SK-N-SH treated with all-trans-retinoic acid at 6 μM for 48 hours (cell line): Measurements from ENCODE around the gene KCTD1.

Experiments
- ATAC-seq: fragments of 200-7000 bp; cut with Tn5 transposase; 3 replicates; pipeline ENCODE4 v1.9.1; 2020; ENCODE audit warnings: mild to moderate bottlenecking, moderate library complexity
- ARNTL ChIP-seq: fragments of 450-650 bp; formaldehyde crosslinking; IDR thresholded peaks from 2 replicates; pipeline ENCODE4 v1.5.0; 2020; ENCODE audit warnings: low read depth, mild to moderate bottlenecking, moderate library complexity, borderline replicate concordance
- BACH2 ChIP-seq: fragments of 250-450 bp; sonication (Bioruptor Pico); IDR thresholded peaks from 2 replicates; pipeline ENCODE4 v1.9.0; 2021; ENCODE audit warnings: mild to moderate bottlenecking, borderline replicate concordance
- CREB5 ChIP-seq: fragments of 250-450 bp; sonication (Bioruptor Pico); IDR thresholded peaks from 2 replicates; pipeline ENCODE4 v1.5.1; 2020; ENCODE audit warnings: low read depth, mild to moderate bottlenecking, moderate library complexity
- ESRRG ChIP-seq: fragments of 250-450 bp; sonication (Bioruptor Pico); IDR thresholded peaks from 2 replicates; pipeline ENCODE4 v1.6.1; 2021; ENCODE audit warnings: mild to moderate bottlenecking
- GLIS3 ChIP-seq: fragments of 250-450 bp; sonication (Bioruptor Pico); IDR thresholded peaks from 2 replicates; pipeline ENCODE4 v1.5.0; 2020; ENCODE audit warnings: mild to moderate bottlenecking, moderate library complexity
- ISL1 ChIP-seq: fragments of 250-450 bp; sonication (Bioruptor Pico); IDR thresholded peaks from 2 replicates; pipeline ENCODE4 v2.1.2; 2022; ENCODE audit warnings: mild to moderate bottlenecking, moderate library complexity
- OSR1 ChIP-seq: fragments of 250-450 bp; sonication (Bioruptor Pico); IDR thresholded peaks from 2 replicates; pipeline ENCODE4 v1.8.0; 2022; ENCODE audit warnings: moderate library complexity, mild to moderate bottlenecking, inconsistent platforms
- PATZ1 ChIP-seq: fragments of 250-450 bp; sonication (Bioruptor Pico); IDR thresholded peaks from 2 replicates; pipeline ENCODE4 v1.8.0; 2020; ENCODE audit warnings: mild to moderate bottlenecking, moderate library complexity, borderline replicate concordance
- POU6F1 ChIP-seq: fragments of 250-450 bp; sonication (Bioruptor Pico); IDR thresholded peaks from 2 replicates; pipeline ENCODE4 v1.8.0; 2021; ENCODE audit warnings: low read depth, mild to moderate bottlenecking, moderate library complexity, borderline replicate concordance
- PPARA ChIP-seq: fragments of 250-450 bp; sonication (Bioruptor Pico); IDR thresholded peaks from 2 replicates; pipeline ENCODE4 v1.5.0; 2020; ENCODE audit warnings: mild to moderate bottlenecking, borderline replicate concordance
- RARB ChIP-seq: fragments of 250-450 bp; sonication (Bioruptor Pico); IDR thresholded peaks from 2 replicates; pipeline ENCODE4 v1.8.0; 2021; ENCODE audit warnings: mild to moderate bottlenecking, moderate library complexity
- SNAI2 ChIP-seq: fragments of 250-450 bp; sonication (Bioruptor Pico); IDR thresholded peaks from 2 replicates; pipeline ENCODE4 v1.5.0; 2020; ENCODE audit warnings: mild to moderate bottlenecking, moderate library complexity
- TCF4 ChIP-seq: fragments of 250-450 bp; sonication (Bioruptor Pico); IDR thresholded peaks from 2 replicates; pipeline ENCODE4 v1.8.0; 2021; ENCODE audit warnings: mild to moderate bottlenecking, moderate library complexity, borderline replicate concordance
- TOX ChIP-seq: fragments of 250-450 bp; sonication (Bioruptor Pico); IDR thresholded peaks from 2 replicates; pipeline ENCODE4 v1.8.0; 2021; ENCODE audit warnings: mild to moderate bottlenecking, moderate library complexity, borderline replicate concordance
- TSHZ2 ChIP-seq: fragments of 250-450 bp; sonication (Bioruptor Pico); IDR thresholded peaks from 2 replicates; pipeline ENCODE4 v1.5.0; 2020; ENCODE audit warnings: mild to moderate bottlenecking, moderate library complexity
- ZC3H10 ChIP-seq: fragments of 250-450 bp; sonication (Bioruptor Pico); IDR thresholded peaks from 2 replicates; pipeline ENCODE4 v1.5.1; 2021; ENCODE audit warnings: mild to moderate bottlenecking, moderate library complexity
- ZFP30 ChIP-seq: fragments of 450-650 bp; formaldehyde crosslinking; IDR thresholded peaks from 2 replicates; pipeline ENCODE4 v1.5.0; 2022; ENCODE audit warnings: mild to moderate bottlenecking, moderate library complexity
- ZNF565 ChIP-seq: fragments of 450-650 bp; formaldehyde crosslinking; conservative IDR thresholded peaks from 2 replicates; pipeline ENCODE4 v1.5.0; 2020; ENCODE audit warnings: low read depth, mild to moderate bottlenecking, moderate library complexity
- ZNF70 ChIP-seq: fragments of 450-650 bp; formaldehyde crosslinking; IDR thresholded peaks from 2 replicates; pipeline ENCODE4 v1.5.0; 2020; ENCODE audit warnings: mild to moderate bottlenecking, moderate library complexity
- ZNF8 ChIP-seq: fragments of 450-650 bp; formaldehyde crosslinking; IDR thresholded peaks from 2 replicates; pipeline ENCODE4 v1.5.0; 2020; ENCODE audit warnings: mild to moderate bottlenecking, moderate library complexity

The KCTD1 gene

GRCh38 chr18:26421931-26422330 lies 126.4 kb downstream of the KCTD1 start:
- ATAC-seq = no peak

GRCh38 chr18:26421503-26421902 lies 126.8 kb downstream of the KCTD1 start:
- no peak for TF ChIP-seq ZNF70 (CRISPR knock-in tag)
- no peak for TF ChIP-seq ESRRG
- no peak for TF ChIP-seq TCF4 (CRISPR knock-in tag)
- no peak for TF ChIP-seq ZC3H10 (CRISPR knock-in tag)
- TF ChIP-seq ZNF8 (CRISPR knock-in tag) = no peak
- TF ChIP-seq ZFP30 = no peak
- no peak for TF ChIP-seq SNAI2 (CRISPR knock-in tag)
- no peak for TF ChIP-seq ISL1
- TF ChIP-seq RARB (CRISPR knock-in tag) = no peak
- TF ChIP-seq PPARA (CRISPR knock-in tag) = no peak
- TF ChIP-seq OSR1 = no peak
- TF ChIP-seq, all 23 proteins: peak for 0
- ATAC-seq = no peak

More at GRCh38 chr18:26421931-26422330, 126.4 kb downstream of the KCTD1 start:
- no peak for TF ChIP-seq ZC3H10 (CRISPR knock-in tag)
- no peak for TF ChIP-seq ZNF70 (CRISPR knock-in tag)
- TF ChIP-seq PATZ1 (CRISPR knock-in tag) = no peak
- TF ChIP-seq ZNF8 (CRISPR knock-in tag) = no peak
- no peak for TF ChIP-seq TCF4 (CRISPR knock-in tag)
- no peak for TF ChIP-seq ARNTL

DNA sequence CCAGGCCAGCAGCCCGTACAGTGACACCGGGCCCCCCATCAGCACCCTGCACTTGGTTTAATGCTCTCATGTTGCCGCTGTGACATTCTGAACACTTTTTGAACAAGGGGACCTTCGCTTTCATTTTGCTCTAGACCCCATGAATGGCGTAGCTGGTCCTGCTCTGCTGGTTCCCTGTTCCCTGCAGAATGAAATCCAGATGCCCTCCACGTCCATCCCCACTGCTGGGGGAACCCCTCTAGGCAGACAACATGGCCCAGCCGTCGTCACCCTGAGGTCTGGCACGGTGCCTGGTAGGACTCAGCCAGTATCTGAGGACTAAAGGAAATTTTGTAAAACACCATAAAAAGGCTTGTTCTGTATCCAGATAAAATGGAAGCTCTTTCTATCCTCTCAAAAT lies 128.6 kb downstream of the KCTD1 start:
- ATAC-seq = peak; percentile 44; the same call in 1 of the 3 replicates

DNA sequence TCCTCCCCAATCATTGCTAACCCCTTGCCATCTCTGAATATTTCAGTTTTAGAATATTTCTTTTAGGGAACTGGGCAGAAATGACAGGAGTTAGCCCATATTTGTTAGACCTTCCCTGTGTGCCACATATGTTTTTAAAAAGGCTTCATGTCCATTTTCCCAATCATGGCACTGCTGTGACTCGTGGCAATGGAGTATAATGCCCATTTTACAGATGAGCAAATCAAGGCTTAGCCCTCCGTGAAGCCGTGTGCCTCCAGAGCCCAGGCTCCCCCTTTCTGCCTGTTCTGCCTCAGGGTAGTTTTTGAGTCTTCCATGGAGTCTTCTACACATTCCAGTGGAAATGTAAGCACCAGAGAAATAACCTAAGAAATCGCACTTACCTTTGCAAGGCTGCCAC lies 130.1 kb downstream of the KCTD1 start:
- ATAC-seq = no peak
- TF ChIP-seq CREB5 (CRISPR knock-in tag) = no peak
- no peak for TF ChIP-seq TOX (CRISPR knock-in tag)
- TF ChIP-seq ZNF70 (CRISPR knock-in tag) = no peak
- no peak for TF ChIP-seq ZC3H10 (CRISPR knock-in tag)
- no peak for TF ChIP-seq OSR1
- TF ChIP-seq PATZ1 (CRISPR knock-in tag) = no peak
- no peak for TF ChIP-seq RARB (CRISPR knock-in tag)
- no peak for TF ChIP-seq SNAI2 (CRISPR knock-in tag)
- TF ChIP-seq GLIS3 (CRISPR knock-in tag) = no peak
- TF ChIP-seq BACH2 (CRISPR knock-in tag) = no peak

More for the DNA sequence above, 128.6 kb downstream of the KCTD1 start:
- TF ChIP-seq TCF4 (CRISPR knock-in tag) (peak; percentile 51; the same call in 1 of the 2 replicates), ISL1 (no peak)

DNA sequence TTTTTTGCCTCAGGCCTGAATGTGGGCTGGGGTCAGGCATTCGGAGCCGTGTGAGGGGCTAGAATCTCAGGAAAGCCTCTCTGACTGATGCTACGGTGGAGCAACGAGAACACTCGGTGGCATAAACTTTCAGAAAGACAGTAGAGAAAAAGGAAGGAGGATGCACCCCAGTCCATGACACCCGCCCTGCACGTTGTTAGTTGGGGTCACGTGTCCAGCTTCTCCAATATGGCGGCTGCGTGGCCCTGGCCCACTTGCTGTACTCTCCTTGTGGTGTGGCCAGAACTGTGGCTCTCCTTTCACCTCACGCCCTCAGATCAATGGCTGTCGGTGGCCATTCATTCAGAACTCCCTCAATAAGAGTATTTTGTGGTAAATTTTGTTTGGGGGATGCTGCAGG lies 131.2 kb downstream of the KCTD1 start:
- ATAC-seq = no peak
- no peak for TF ChIP-seq ESRRG
- no peak for TF ChIP-seq ZNF70 (CRISPR knock-in tag)
- no peak for TF ChIP-seq ZNF565
- TF ChIP-seq RARB (CRISPR knock-in tag) = no peak
- TF ChIP-seq, all 23 proteins: peak for 0

DNA sequence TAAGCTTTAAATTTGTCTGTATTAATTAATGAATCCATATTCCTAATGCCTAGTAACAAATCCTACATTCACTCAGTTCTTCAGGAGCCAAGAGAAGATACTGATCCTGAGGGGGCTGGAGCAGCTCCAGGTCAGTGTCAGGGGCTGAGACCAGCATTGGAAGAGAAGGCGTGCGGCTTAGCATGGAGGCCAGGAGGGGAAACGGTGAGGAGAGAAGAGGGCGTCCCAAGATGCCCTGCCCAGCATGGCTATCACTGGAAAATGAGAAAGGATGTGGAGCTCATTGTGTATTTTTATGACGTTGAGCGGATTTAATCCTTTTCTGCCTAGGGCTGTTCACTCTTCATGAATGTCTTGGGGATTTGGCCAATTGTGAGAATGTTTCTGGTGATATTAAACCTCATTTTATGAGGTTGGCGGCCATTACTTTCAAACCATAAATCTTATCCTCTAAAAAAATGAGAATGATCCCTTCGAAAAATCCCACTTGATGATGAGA lies 131.7 kb downstream of the KCTD1 start:
- ATAC-seq = no peak
- TF ChIP-seq ISL1 (no peak), TOX (CRISPR knock-in tag) (no peak), ZNF8 (CRISPR knock-in tag) (no peak), ZC3H10 (CRISPR knock-in tag) (no peak), PPARA (CRISPR knock-in tag) (no peak), ESRRG (no peak), ARNTL (no peak), RARB (CRISPR knock-in tag) (no peak), BACH2 (CRISPR knock-in tag) (no peak), POU6F1 (CRISPR knock-in tag) (no peak), CREB5 (CRISPR knock-in tag) (no peak), GLIS3 (CRISPR knock-in tag) (no peak), OSR1 (no peak), TSHZ2 (CRISPR knock-in tag) (no peak)
